ENCODE results near the gene YPEL4. TPM values are rescaled to one million over a fixed set of nuclear protein-coding genes. Genes with fewer than 3 reads are reported as not detected.
"Not testable (repeated sequence)": the region's sequence is repeated elsewhere in the genome, so short reads cannot be mapped to it uniquely, and the experiment has no call there.

YPEL4 gene
- total RNA-seq (1 to 10 TPM; 1.2 to 1.8 TPM), total RNA-seq (3.2 to 5.4 reads per million in 2 donors)

DNA sequence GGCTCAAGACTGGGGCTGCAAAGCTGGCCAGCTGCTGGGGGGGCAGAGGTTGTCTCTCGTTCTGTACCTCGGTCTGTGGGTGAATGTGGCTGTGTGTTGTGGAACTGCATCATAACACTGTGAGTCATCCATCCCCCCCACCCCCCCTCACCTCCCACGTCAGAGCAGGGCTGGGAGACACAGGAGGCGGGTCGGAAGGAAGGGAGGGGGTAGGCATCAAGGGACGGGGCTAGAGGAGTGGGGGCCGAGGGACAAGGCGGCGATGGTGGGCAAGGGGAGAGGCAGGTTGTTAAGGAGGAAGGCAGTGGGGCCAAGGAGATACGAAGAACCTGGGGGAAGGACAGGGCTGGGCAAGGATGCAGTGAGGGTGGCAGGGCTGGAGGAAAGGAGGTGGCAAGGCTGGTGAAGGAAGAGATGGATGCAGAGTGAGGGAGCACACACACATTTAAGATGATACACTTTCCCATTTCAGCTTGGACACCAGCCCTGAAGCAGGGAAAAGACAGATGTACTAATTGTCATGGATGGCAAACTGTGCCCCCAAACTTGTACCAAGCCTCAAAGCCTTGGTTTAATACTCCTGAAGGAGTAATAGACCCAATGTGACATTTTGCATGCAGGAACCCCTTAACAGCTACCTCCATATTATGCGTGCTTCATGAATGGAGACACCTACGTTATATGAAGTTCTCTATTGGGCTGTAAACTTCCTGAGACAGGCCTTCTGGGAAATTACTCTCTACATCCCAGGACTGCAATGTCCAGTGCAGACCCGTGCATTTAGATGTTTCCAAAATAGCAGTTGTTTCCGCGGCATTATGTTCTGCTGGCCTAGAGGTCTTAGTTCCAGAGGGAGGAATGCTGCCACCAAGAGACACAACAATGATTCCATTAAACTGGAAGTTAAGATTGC lies at the start of gene YPEL4:
Gene YPEL4, minus strand, starts transcription at position 87 of the 913 bp plus-strand sequence. CDS start 2,805 bp downstream, outside the sequence.
- Mint-ChIP-seq H3K27ac (peak within 1 kb of the TSS; percentile 88), H3K27me3 (peaks cover 43% of the 10 kb centered on the region), H3K4me1 (peaks cover 30% of the 10 kb centered on the region), H3K36me3 (ENCODE audit: low read depth) (peaks cover 4% of the 10 kb centered on the region), H3K4me3 (peak within 1 kb of the TSS; percentile 88)
- ATAC-seq (peak; percentile 84), DNase-seq (peak; percentile 42 to 65 (median 44))
- no peaks in the 10 kb centered on the region for H3K9me3 ChIP-seq (ENCODE audit: control insufficient read depth, low read length, poor library complexity, severe bottlenecking)

DNA sequence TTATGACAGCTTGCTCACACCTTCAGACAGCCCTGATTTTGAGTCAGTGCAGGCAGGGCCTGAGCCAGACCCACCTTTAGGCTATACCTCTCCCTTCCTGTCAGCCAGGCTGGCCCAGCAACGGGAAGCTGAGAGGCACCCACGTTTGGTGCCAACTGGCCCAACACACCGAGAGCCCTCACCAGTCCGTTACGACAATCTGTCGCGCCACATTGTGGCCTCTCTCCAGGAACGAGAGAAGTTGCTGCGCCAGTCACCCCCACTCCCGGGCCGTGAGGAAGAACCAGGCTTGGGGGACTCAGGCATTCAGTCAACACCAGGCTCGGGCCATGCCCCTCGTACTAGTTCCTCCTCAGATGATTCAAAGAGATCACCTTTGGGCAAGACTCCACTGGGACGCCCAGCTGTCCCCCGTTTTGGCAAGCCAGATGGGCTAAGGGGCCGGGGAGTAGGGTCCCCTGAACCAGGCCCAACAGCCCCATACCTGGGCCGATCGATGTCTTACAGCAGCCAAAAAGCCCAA lies 49.2 kb upstream of the YPEL4 start:
- no peaks in the 10 kb centered on the region for H3K9me3 ChIP-seq (ENCODE audit: control insufficient read depth, low read length, poor library complexity, severe bottlenecking)
- H3K36me3 Mint-ChIP-seq (ENCODE audit: low read depth), result peaks cover 7% of the 10 kb centered on the region
- no peak overlapping the region for H3K4me3 Mint-ChIP-seq
- DNase-seq (no peak), ATAC-seq (no peak)
- no peaks in the 10 kb centered on the region for H3K4me1 Mint-ChIP-seq
- no peaks in the 10 kb centered on the region for H3K27me3 Mint-ChIP-seq
- H3K27ac Mint-ChIP-seq, result no peak overlapping the region

DNA sequence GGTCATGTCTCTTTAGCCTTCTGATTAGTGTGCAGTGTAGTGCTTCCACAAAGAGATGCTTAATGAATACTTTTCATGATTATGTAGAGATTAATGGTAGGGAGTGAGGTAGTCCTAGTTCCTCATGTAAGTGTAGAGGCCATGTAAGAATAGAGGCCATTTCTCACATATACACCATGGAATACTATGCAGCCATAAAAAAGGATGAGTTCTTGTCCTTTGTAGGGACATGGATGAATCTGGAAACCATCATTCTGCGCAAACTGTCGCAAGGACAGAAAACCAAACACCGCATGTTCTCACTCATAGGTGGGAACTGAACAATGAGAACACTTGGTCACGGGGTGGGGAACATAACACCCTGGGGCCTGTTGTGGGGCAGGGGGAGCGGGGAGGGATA lies 40.8 kb upstream of the YPEL4 start:
- not testable (repeated sequence) for H3K9me3 ChIP-seq (ENCODE audit: control insufficient read depth, low read length, poor library complexity, severe bottlenecking); H3K4me3 Mint-ChIP-seq; DNase-seq; H3K27me3 Mint-ChIP-seq; H3K27ac Mint-ChIP-seq; ATAC-seq
- H3K4me1 Mint-ChIP-seq, result peaks cover 10% of the 10 kb centered on the region
- H3K36me3 Mint-ChIP-seq (ENCODE audit: low read depth), result peaks cover 13% of the 10 kb centered on the region

DNA sequence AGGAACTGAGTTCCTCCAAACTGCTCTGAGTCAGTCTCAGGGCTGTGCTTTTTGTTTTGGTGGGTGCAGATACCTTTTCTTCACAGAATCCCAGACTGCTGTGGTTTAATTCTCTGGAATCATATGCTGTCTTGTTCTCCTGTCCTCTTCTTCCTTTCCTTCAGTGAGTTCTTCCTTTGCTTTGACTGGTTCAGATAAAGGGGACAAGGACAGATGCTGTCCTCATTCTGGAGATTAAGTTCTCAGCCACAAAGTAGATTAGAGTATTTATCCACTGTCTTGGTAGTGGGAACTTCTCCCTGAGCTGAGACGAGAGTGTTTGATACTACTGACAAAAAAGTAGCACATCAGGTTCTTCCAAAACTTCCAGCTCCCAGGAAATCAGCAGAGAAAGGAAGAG lies 31.5 kb upstream of the YPEL4 start:
- H3K36me3 Mint-ChIP-seq (ENCODE audit: low read depth), result peaks cover 10% of the 10 kb centered on the region
- peak overlapping the region; percentile 90 for H3K27ac Mint-ChIP-seq
- ATAC-seq, result no peak
- no peaks in the 10 kb centered on the region for H3K27me3 Mint-ChIP-seq
- H3K4me3 Mint-ChIP-seq, result no peak overlapping the region
- no peak for DNase-seq
- H3K9me3 ChIP-seq (ENCODE audit: control insufficient read depth, low read length, poor library complexity, severe bottlenecking), result no peaks in the 10 kb centered on the region
- H3K4me1 Mint-ChIP-seq, result peaks cover 44% of the 10 kb centered on the region

DNA sequence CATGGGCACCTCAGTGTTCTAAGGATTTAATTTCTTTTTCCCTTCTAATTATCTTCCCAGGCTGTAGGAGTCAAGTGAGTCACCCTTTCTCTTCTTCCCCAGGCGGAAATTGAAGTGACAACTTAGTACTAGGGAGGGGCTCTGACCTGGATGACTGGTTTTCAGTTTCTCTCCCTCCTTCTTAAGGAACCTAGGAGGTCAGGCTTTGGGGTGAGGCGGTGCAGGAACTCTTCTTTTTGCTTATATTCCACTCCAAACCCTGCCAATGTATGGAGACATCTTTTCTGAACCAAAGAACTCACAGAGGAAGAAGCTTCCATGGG lies 30.8 kb upstream of the YPEL4 start:
- H3K4me1 Mint-ChIP-seq, result peaks cover 47% of the 10 kb centered on the region
- H3K9me3 ChIP-seq (ENCODE audit: control insufficient read depth, low read length, poor library complexity, severe bottlenecking), result no peaks in the 10 kb centered on the region
- DNase-seq, result no peak
- no peaks in the 10 kb centered on the region for H3K27me3 Mint-ChIP-seq
- no peak for ATAC-seq
- peaks cover 10% of the 10 kb centered on the region for H3K36me3 Mint-ChIP-seq (ENCODE audit: low read depth)
- peak overlapping the region; percentile 90 for H3K27ac Mint-ChIP-seq
- no peak overlapping the region for H3K4me3 Mint-ChIP-seq

- Mint-ChIP-seq H3K27ac (peak overlapping the region; percentile 56), H3K27me3 (no peaks in the 10 kb centered on the region), H3K4me3 (no peak overlapping the region), H3K4me1 (peaks cover 51% of the 10 kb centered on the region), H3K36me3 (ENCODE audit: low read depth) (peaks cover 11% of the 10 kb centered on the region)
- DNase-seq (no peak), ATAC-seq (no peak)
- no peaks in the 10 kb centered on the region for H3K9me3 ChIP-seq (ENCODE audit: control insufficient read depth, low read length, poor library complexity, severe bottlenecking)
Observed at GRCh38 chr11:57679396-57679795, 29.7 kb upstream of the YPEL4 start.

GRCh38 chr11:57675176-57675941 lies 25.6 kb upstream of the YPEL4 start:
- Mint-ChIP-seq H3K4me3 (no peak overlapping the region), H3K4me1 (peaks cover 52% of the 10 kb centered on the region), H3K36me3 (ENCODE audit: low read depth) (peaks cover 9% of the 10 kb centered on the region), H3K27me3 (no peaks in the 10 kb centered on the region), H3K27ac (no peak overlapping the region)
- DNase-seq (no peak), ATAC-seq (no peak)
- H3K9me3 ChIP-seq (ENCODE audit: control insufficient read depth, low read length, poor library complexity, severe bottlenecking), result no peaks in the 10 kb centered on the region

GRCh38 chr11:57674251-57674650 lies 24.5 kb upstream of the YPEL4 start:
- Mint-ChIP-seq H3K4me1 (peaks cover 58% of the 10 kb centered on the region), H3K27me3 (no peaks in the 10 kb centered on the region), H3K36me3 (ENCODE audit: low read depth) (peaks cover 9% of the 10 kb centered on the region), H3K4me3 (no peak overlapping the region), H3K27ac (peak overlapping the region; percentile 75)
- no peaks in the 10 kb centered on the region for H3K9me3 ChIP-seq (ENCODE audit: control insufficient read depth, low read length, poor library complexity, severe bottlenecking)
- DNase-seq (no peak), ATAC-seq (no peak)

GRCh38 chr11:57668434-57668782 lies 18.7 kb upstream of the YPEL4 start:
- Mint-ChIP-seq H3K4me3 (peak overlapping the region; percentile 100), H3K4me1 (peaks cover 55% of the 10 kb centered on the region)
- peak; percentile 0 for ATAC-seq

DNA sequence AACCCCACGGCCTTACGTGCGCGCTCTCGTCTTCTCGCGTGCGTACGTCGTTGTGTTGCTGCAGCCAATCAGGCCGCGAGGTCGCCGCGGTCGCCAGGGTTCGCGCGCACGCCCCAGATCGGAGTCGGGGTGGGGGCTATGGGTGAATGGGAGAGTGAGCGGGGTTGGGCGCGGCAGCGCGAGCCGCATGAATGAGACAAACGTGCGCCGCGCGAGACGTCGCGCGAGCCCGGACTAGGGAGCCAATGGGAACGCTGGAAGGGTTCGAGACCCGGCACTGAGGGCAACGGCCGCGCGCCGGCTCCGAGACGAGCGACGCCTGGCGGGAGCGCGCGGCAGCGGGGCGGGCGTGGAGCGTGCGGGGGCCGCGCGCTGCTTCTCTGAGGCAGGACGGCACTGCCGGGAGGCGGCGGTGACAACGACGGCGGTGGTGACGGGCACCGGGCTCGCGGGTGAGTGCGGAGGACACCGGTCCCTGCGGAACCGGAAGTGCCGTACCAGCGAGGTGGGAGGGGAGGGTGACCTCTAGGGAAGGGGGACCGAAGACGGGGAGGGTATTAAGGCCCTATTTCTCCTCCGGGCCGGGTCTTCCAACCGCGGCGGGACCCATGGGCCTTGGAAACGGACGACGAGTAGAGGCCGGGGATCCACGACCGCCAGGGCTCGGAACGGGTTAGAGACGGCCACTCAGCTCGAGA lies 18.2 kb upstream of the YPEL4 start, which contains the start of gene ZDHHC5:
Gene ZDHHC5, plus strand, starts transcription at position 379 of the 698 bp plus-strand sequence. CDS start 4,977 bp downstream, outside the sequence.
- Mint-ChIP-seq H3K36me3 (ENCODE audit: low read depth) (peaks cover 6% of the 10 kb centered on the region), H3K27ac (peak within 1 kb of the TSS; percentile 100), H3K4me3 (peak within 1 kb of the TSS; percentile 100), H3K4me1 (peaks cover 50% of the 10 kb centered on the region), H3K27me3 (no peaks in the 10 kb centered on the region)
- ATAC-seq (peak; percentile 87), DNase-seq (peak; percentile 98 to 99 (median 99))
- H3K9me3 ChIP-seq (ENCODE audit: control insufficient read depth, low read length, poor library complexity, severe bottlenecking), result no peaks in the 10 kb centered on the region

More at GRCh38 chr11:57668434-57668782, 18.7 kb upstream of the YPEL4 start:
- Mint-ChIP-seq H3K27me3 (no peaks in the 10 kb centered on the region), H3K36me3 (ENCODE audit: low read depth) (peaks cover 10% of the 10 kb centered on the region), H3K27ac (peak overlapping the region; percentile 100)
- no peaks in the 10 kb centered on the region for H3K9me3 ChIP-seq (ENCODE audit: control insufficient read depth, low read length, poor library complexity, severe bottlenecking)
- peak in 1 of 3 donors; percentile 28 for DNase-seq

- ATAC-seq, result peak; percentile 75
Observed at GRCh38 chr11:57667117-57667735, 17.5 kb upstream of the YPEL4 start.

DNA sequence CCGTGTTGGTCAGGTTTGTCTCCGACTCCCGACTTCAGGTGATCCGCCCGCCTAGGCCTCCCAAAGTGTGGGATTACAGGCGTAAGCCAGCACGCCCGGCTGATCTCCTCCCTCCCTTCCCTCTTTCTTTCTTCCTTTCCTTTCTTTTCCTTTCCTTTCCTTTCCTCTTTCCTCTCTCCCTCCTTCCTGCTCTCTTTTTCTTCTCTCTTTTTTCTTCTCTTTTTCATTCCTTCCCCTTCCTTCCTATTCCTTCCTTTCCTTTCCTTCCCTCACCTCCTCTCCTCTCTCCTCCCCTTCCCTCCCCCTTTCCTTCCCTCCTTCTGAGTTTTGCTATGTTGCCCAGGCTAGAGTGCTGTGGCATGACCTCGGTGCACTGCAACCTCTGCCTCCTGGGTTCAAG lies 14.3 kb upstream of the YPEL4 start:
- no peak for DNase-seq
- ATAC-seq, result no peak
- H3K27me3 Mint-ChIP-seq, result no peaks in the 10 kb centered on the region
- no peak overlapping the region for H3K4me3 Mint-ChIP-seq
- peaks cover 31% of the 10 kb centered on the region for H3K4me1 Mint-ChIP-seq
- H3K9me3 ChIP-seq (ENCODE audit: control insufficient read depth, low read length, poor library complexity, severe bottlenecking), result no peaks in the 10 kb centered on the region
- H3K27ac Mint-ChIP-seq, result peak overlapping the region; percentile 19
- H3K36me3 Mint-ChIP-seq (ENCODE audit: low read depth), result peaks cover 5% of the 10 kb centered on the region

More at GRCh38 chr11:57667117-57667735, 17.5 kb upstream of the YPEL4 start:
- H3K9me3 ChIP-seq (ENCODE audit: control insufficient read depth, low read length, poor library complexity, severe bottlenecking), result no peaks in the 10 kb centered on the region
- Mint-ChIP-seq H3K27ac (peak overlapping the region; percentile 100), H3K36me3 (ENCODE audit: low read depth) (peaks cover 5% of the 10 kb centered on the region), H3K27me3 (no peaks in the 10 kb centered on the region), H3K4me3 (peak overlapping the region; percentile 100), H3K4me1 (peaks cover 46% of the 10 kb centered on the region)
- peak; percentile 82 to 89 (median 84) for DNase-seq

Data from T-helper 17 cell (primary cell).